GM12891 (cell line): Measurements from ENCODE around the gene PDZD2.

Experiments
- PAX5 ChIP-seq: IDR thresholded peaks from 2 replicates; pipeline ENCODE4 v1.6.1; 2011; ENCODE audit warnings: low read length, moderate library complexity, mild to moderate bottlenecking; ENCODE audit not compliant: insufficient read depth, severe bottlenecking
- POLR2A ChIP-seq: IDR thresholded peaks from 2 replicates; pipeline ENCODE4 v1.6.1; 2011; ENCODE audit warnings: low read depth, low read length, control low read depth
- POLR2AphosphoS5 ChIP-seq: IDR thresholded peaks from 2 replicates; pipeline ENCODE4 v1.6.1; 2011; ENCODE audit warnings: low read depth, low read length, control low read depth
- SPI1 ChIP-seq: IDR thresholded peaks from 2 replicates; pipeline ENCODE4 v1.6.1; 2011; ENCODE audit warnings: low read depth, low read length, control low read depth
- TAF1 ChIP-seq: IDR thresholded peaks from 2 replicates; pipeline ENCODE4 v1.6.1; 2011; ENCODE audit warnings: low read depth, low read length, control low read depth

GRCh38 chr5:31824869-31825517, 186.1 kb downstream of the PDZD2 start:
- TF ChIP-seq POLR2A, result no peak
- TF ChIP-seq POLR2AphosphoS5, result no peak
- TF ChIP-seq TAF1, result no peak
- TF ChIP-seq SPI1, result no peak
- no peak for TF ChIP-seq PAX5
